ENCODE results near the gene ADARB2.
"Not testable (repeated sequence)": the region's sequence is repeated elsewhere in the genome, so short reads cannot be mapped to it uniquely, and the experiment has no call there.

Gene ADARB2

DNA sequence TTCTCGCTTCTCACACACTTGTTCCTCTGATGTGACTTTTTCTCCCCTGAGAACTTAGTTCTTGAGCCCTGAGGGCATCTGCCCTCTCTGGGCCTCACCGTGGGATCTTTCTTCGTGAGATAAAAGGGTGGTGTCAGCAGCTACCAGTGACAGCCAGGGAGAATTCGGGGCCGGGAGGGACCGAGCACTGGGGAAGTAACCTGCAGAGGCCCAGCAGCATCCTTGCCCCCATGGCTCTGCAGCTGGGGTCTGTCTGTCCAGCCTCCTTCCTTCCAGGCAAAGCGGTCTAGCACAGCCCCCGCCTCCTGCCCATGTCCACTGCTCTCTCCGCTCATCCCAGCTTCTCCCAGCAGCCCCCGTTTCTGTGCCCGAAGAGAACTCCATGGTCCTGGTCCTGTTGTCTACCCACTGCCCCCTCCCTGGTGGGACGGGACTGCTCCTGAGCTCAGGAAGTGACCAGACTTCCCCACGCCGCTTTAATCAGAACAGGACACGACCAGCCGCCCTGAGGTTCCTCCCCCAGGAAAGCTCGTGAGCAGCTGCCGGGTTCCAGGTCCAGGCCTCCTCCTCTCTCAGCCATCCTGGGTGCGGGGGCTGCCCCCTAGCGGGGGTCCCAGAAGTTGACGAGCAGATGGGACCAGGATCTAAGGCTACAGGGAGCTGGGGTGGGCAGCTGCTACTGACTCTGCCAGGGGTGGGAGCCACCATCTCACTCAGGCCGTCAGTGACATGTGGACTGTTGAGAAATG lies 493.7 kb downstream of the ADARB2 start:
- no peak for DNase-seq (ENCODE audit: low spot score)
- no peak for FAIRE-seq

DNA sequence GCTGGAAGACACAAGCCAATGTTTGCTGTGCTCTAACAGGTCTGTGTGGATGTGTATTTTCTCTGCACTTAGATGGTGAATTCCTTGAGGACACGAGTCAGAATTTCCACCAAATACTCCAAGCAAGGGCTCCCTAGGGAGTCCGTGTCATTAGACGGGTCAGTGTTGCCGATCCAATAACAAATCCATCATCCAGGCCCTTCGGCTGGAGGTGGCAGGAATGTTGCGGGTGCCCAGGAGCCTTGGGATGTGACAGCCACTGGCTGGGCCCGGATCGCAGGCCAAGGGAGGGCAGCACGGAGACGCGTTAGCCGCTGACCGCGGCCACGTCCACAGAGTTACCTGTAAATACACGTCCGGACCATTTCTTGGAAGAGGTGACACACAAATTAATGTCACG lies 494.4 kb downstream of the ADARB2 start:
- FAIRE-seq: no peak

DNA sequence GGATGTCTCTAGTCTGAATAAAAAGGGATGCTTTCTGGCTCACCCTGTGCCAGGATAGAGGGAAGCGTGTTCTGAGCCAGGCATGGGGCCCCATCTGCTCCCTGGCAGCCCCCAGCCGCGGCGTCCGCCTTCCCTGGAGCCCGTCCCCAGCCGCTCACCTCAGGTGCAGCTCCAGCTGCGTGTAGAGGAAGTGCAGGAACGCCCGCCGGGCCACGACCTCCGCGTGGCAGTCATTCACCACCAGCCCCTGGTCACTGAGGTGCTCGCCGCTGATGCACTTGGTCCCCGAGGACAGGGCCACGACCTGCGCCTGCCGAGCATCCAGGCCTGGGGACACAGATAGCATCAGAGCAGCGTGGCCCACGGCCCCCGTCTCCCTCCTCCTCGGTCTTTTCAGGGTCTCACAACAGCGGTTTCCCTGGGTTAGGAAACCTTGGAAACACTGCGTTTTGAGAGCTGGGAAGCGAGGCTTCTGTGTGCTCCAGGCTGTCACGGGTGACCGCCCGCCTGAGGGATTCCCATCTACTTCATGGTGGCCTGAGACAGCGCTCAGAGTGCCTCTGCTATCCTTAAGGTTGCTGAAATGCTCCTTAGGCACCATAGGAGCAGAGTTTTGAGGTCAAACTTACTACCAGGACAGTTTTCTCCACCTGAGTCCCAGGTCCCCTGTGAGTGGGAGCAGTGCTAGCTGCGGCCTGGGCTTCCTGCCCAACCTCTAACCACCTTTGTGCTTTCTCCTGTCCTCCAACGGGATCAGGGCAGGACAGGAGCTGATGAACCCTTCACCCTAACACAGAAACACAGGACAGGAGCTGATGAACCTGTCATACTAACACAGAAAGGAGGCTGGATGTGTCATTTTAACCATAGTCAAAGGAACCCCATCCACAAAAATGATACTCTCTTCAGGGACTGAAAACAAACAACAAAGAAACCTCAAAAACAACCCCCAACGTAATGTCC lies 495.1 kb downstream of the ADARB2 start:
- FAIRE-seq (no peak), DNase-seq (ENCODE audit: low spot score) (no peak)

More for the DNA sequence above, 494.4 kb downstream of the ADARB2 start:
- DNase-seq (ENCODE audit: low spot score): no peak

DNA sequence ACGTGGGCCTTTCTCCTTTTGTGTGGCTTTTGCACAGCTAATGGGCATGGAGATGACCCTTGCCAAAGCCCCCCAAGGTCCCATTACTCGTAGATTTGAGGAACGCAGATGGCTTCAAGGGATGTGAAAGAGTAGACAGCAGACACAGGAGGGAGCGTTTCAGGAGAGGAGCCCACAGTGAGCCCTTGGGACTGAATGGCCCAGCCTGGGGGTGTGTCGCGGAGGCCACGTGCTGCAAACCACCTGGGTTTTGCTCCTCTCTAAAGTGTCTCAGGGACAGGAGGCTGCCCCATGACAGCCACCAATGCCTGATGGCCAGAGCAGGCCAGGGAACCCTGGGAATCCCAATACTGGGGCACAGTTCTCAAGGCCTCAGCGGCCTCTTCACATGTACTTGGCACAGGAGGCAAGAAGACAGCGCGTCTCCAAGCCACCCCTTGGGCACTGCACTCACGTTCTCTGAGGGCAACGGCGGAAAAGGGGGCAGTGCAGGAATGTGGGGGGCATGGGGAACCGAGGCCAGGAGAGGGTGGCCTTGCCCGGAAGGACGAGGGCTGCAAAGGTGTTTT lies 495.9 kb downstream of the ADARB2 start:
- DNase-seq (ENCODE audit: low spot score): no peak
- no peak for FAIRE-seq

DNA sequence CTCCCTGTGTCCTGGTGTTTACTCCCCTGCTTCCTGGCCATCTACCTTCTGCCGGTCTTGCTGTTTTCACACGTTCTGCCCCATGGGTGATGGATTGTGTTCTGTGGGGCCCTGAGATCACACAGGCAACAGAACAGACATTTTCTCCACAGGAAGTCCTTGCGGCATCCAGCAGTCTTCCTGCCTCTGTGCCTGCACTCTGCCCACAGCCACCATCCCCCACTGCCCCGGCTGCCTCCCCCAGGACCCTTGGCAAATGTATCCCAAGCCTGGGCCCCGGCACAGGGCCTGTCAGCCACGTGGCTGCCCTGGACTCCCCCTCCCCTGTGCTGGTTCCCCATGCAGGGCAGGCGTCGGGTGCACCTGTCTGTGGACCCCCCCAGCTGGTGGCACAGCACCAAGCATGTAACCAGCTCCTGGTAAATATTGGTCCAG lies 497.0 kb downstream of the ADARB2 start:
- FAIRE-seq (no peak), DNase-seq (ENCODE audit: low spot score) (peak; percentile 4)

DNA sequence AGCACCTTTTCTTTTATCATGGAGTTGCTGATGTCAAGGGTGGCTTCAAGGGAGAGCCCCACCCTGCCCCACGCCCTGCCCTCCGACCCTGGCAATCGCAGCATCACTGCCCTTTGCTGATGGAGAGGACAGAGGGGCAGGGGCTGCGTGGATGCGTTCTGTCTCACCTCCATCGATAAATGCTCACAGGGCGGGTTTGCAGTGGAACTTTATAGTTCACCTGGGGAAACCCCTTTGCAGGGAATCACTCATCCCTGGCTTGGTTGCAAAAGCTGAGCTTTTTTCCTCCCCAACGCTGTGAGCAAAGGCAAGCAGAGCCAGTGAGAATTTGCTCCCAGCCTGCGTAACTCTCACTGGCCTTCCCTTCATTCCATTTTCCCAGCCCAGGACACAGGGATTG lies 504.3 kb downstream of the ADARB2 start:
- DNase-seq (ENCODE audit: low spot score): no peak
- FAIRE-seq: no peak

GRCh38 chr10:1232164-1232911 lies 505.0 kb downstream of the ADARB2 start:
- no peak for FAIRE-seq

DNA sequence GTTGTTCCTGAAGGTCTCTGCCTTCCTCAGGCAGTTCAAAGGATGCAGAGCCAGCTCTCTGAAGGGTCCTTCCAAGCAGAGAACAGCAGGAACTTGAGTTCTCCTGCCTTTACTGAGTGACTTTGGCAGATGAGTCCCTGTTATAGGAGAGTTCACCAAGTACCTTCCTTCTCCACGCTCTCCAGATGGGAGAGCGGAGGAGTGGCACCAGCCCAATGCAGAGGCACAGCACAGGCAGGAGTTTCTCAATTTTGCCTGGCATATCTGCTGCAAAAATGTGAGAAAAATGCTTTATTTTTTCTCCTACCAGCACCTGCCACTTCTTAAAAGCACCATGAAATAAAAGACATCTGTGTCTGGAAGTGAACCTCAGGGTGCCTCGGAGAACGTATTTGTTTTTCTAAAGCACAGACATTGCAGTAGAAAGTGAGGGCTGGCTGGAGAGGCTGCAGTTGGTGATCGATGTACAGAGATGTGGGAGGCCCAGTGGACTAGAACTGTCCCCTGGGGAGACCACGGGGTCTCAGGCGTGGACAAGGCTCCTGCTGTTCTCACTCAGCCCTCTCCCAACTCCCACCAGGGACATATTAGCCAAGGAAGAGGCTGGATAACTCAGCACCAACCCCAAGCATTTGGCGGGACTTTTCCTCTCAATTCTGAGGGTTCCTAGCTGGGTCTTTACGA lies 506.6 kb downstream of the ADARB2 start:
- FAIRE-seq (no peak), DNase-seq (ENCODE audit: low spot score) (no peak)

More at GRCh38 chr10:1232164-1232911, 505.0 kb downstream of the ADARB2 start:
- no peak for DNase-seq (ENCODE audit: low spot score)

DNA sequence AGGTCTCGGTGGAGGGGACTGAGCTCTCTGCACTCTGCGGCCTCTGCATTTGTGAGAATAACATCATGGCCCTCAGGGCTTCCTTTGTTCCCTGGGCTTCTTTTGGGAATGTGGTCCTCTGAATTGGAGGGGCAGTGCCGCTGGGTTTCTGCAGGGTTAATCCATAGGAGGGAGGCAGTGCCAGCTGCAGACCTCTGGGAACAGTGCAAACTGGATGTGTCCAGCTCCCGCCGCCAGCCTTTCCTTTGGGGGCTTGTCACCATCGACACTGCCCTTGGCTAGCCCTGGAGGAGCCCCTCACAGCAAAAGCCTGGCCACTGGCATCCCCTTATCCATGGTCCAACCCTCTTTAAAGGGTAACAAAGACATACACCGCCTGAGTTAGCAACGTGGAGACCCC lies 507.2 kb downstream of the ADARB2 start:
- DNase-seq (ENCODE audit: low spot score) (no peak), FAIRE-seq (no peak)

DNA sequence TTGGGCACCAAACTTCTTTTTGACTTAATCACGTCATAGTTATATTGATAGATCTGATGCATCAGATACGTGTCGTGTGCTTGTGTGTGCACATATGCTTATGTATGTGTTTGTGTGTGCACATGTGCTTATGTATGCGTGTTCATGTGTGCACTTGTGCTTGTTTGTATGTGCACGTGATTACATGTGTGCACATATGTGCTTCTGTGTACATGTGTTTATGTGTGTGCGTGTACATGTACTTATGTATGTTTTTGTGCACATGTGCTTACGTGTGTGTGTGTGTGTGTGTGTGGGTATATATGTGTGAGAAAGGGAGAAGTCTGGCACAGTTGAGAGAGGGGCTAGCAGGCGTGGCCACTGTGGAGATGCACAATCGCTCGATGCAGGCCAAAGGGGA lies 507.8 kb downstream of the ADARB2 start:
- FAIRE-seq: no peak
- DNase-seq (ENCODE audit: low spot score): no peak

DNA sequence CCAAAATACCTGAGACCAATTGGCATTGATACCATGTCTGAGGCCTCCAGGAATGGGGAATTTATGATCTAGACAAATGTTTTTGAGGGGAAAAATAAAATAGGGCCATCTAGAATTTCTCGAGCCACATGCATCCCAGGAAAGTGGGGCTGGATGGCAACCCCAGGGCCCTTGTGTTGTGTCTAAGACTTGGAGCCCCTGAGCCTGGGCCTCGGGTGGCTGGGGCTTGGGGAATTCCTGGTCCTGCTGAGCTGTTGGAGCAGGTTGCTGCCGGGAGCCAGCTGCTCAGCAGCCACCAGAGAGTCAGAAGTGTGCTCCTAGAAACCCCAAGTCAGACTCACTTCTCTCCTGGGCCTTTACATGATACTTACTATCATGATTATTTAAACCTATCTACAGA lies 508.2 kb downstream of the ADARB2 start:
- no peak for FAIRE-seq
- DNase-seq (ENCODE audit: low spot score): no peak

DNA sequence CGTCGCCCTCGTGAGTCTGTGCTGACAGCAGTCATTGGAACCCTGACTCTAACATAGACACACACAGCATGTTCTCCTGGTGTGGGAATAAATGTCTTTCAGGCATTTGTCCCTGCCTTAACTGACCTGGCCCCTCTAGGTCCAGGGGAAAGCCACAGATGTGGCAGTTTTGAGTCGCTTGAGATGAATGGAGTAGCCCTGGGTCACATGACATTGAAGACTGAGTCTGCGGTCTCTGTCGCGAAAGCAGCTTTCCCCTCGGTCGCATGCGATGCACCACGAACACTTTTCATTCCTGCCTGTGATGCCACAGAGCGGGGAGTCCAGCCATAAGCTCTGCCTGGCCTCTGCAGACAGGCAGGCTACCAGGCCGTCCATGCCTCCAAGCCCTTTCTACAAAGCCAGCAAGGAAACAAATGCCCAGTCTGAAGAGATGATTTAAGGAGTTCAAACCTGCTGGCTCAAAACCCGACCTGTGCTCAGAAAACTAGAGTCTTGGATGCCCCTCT lies 508.8 kb downstream of the ADARB2 start:
- no peak for DNase-seq (ENCODE audit: low spot score)
- no peak for FAIRE-seq

- FAIRE-seq (no peak), DNase-seq (ENCODE audit: low spot score) (no peak)
Measured at GRCh38 chr10:1227510-1228402, 509.6 kb downstream of the ADARB2 start.

DNA sequence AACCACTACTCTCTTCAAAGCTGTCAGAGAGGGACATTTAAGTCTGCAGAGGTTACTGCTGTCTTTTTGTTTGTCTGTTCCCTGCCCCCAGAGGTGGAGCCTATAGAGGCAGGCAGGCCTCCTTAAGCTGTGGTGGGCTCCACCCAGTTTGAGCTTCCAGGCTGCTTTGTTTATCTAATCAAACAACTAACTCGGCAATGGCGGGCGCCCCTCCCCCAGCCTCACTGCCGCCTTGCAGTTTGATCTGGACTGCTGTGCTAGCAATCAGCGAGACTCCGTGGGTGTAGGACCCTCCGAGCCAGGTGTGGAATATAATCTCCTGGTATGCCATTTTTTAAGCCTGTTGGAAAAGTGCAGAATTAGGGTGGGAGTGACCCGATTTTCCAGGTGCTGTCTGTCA lies 510.4 kb downstream of the ADARB2 start:
- DNase-seq (ENCODE audit: low spot score); FAIRE-seq: not testable (repeated sequence)

DNA sequence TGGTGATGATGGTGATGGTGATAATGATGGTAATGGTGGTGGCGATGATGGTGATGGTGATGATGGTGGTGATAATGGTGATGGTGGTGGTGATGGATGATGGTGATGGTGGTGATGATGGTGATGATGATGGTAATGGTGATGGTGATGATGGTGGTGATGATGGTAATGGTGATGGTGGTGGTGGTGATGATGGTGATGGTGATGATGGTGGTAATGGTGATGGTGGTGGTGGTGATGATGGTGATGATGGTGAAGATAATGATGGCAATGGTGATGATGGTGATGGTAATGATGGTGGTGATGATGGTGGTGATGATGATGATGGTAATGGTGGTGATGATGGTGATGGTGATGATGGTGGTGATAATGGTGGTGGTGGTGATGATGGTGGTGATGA lies 517.5 kb downstream of the ADARB2 start:
- not testable (repeated sequence) for DNase-seq (ENCODE audit: low spot score)
- peak; percentile 98 for FAIRE-seq

GRCh38 chr10:1217661-1218060 lies 519.7 kb downstream of the ADARB2 start:
- FAIRE-seq (no peak), DNase-seq (ENCODE audit: low spot score) (no peak)

DNA sequence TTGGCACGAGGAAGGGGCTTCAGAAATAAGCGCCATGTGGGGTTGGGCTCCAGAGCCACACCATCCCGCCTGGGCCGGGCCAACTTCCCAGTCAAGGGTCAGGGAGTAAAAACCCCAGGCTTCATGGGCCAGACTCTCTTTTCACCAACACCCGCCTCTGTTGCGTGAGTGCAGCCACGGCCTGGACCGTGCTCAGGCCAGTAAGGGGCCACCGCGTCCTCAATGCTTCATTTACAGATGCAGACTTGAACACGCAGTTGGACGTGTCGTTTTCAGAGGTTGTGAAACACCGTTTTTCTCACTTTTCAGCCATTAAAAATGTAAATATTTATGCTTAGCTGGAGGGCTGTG lies 520.1 kb downstream of the ADARB2 start:
- DNase-seq (ENCODE audit: low spot score) (no peak), FAIRE-seq (no peak)

DNA sequence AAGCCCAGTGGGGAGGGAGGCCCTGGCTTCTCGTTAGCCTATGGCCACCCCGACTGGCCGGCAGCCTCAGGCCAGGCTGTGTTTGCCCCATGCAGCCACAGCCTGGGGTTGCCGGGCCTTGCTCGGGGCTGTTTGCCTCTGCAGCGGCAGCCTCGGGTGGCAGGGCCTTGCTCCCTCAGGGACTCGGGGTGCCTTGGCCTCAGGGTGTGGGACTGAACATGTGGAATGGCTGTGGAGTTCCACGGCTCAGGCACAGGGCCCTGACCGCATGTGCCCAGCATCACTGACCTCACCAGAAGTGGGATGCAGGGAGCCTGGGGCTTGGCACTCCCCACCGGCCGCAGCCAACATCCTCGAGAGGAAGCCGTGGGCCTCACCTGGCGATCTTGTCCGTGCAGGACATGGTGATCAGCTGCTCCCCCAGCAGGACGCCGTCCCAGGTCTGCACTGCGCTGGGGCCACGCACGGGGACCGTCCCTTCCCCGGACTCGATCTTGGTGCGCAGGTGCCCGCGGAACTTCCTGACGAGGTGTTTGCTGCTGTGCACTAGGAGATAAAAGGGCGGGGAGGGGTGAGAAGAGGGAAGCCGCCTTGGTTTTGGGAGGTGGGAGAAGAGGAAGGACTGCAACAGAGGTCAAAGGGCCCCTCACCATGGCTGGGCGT lies 520.6 kb downstream of the ADARB2 start:
- DNase-seq (ENCODE audit: low spot score) (no peak), FAIRE-seq (no peak)
